GM18526 (cell line): ENCODE results near the gene MBNL1.

Experiments
- POLR2A ChIP-seq: IDR thresholded peaks from 3 replicates; pipeline ENCODE4 v1.6.1; 2011; ENCODE audit not compliant: insufficient read length; ENCODE audit errors: extremely low read depth

The MBNL1 gene

GRCh38 chr3:152396867-152397266 is 128.1 kb downstream of the MBNL1 start:
- no peak for TF ChIP-seq POLR2A

GRCh38 chr3:152398495-152398894 is 129.8 kb downstream of the MBNL1 start:
- no peak for TF ChIP-seq POLR2A

GRCh38 chr3:152399374-152399773 is 130.6 kb downstream of the MBNL1 start:
- TF ChIP-seq POLR2A, result no peak

GRCh38 chr3:152400887-152401286 is 132.2 kb downstream of the MBNL1 start:
- no peak for TF ChIP-seq POLR2A

GRCh38 chr3:152402695-152403451 is 134.1 kb downstream of the MBNL1 start:
- TF ChIP-seq POLR2A, result no peak

GRCh38 chr3:152403632-152404066 is 134.9 kb downstream of the MBNL1 start:
- TF ChIP-seq POLR2A, result no peak

- no peak for TF ChIP-seq POLR2A
These were observed 136.2 kb downstream of the MBNL1 start for GRCh38 chr3:152404976-152405375.

GRCh38 chr3:152405915-152406802 is 137.4 kb downstream of the MBNL1 start:
- TF ChIP-seq POLR2A, result no peak

GRCh38 chr3:152413240-152413639 is 144.5 kb downstream of the MBNL1 start:
- TF ChIP-seq POLR2A, result no peak

- no peak for TF ChIP-seq POLR2A
These were observed 148.3 kb downstream of the MBNL1 start for GRCh38 chr3:152416808-152417580.

GRCh38 chr3:152419748-152420147 is 151.0 kb downstream of the MBNL1 start:
- no peak for TF ChIP-seq POLR2A

- TF ChIP-seq POLR2A, result no peak
These were observed 152.4 kb downstream of the MBNL1 start for GRCh38 chr3:152421162-152421561.

- no peak for TF ChIP-seq POLR2A
These were observed 157.7 kb downstream of the MBNL1 start for GRCh38 chr3:152426393-152426792.

- no peak for TF ChIP-seq POLR2A
These were observed 159.8 kb downstream of the MBNL1 start for GRCh38 chr3:152428577-152428976.

GRCh38 chr3:152430223-152431002 is 161.7 kb downstream of the MBNL1 start:
- TF ChIP-seq POLR2A, result no peak
